ENCODE results near the gene OR51I2.

The OR51I2 gene

GRCh38 chr11:5460983-5461621 lies 12.0 kb downstream of the OR51I2 start:
- no peak overlapping the region for H3K4me2 ChIP-seq
- no peaks in the 10 kb centered on the region for H3K36me3 ChIP-seq (ENCODE audit: insufficient read depth)
- H3K27ac ChIP-seq, result no peak overlapping the region
- TF ChIP-seq CTCF (conservative IDR thresholded peaks at IDR 0.05; ENCODE audit: low read depth, low read length), result no peak
- no peaks in the 10 kb centered on the region for H3K79me2 ChIP-seq (ENCODE audit: insufficient read depth, low read depth)
- no peaks in the 10 kb centered on the region for H3K27me3 ChIP-seq (ENCODE audit: insufficient read depth, low read depth)
- H3K4me1 ChIP-seq (ENCODE audit: low read depth, poor library complexity, severe bottlenecking), result no peaks in the 10 kb centered on the region
- H3K9ac ChIP-seq, result no peak overlapping the region
- H2AFZ ChIP-seq (ENCODE audit: low read depth), result no peak overlapping the region
- no peak overlapping the region for H3K4me3 ChIP-seq (IDR thresholded peaks at IDR 0.05; ENCODE audit: insufficient read depth, low read depth, low read length)
- H4K20me1 ChIP-seq (ENCODE audit: insufficient read depth), result no peaks in the 10 kb centered on the region

GRCh38 chr11:5467527-5467926 lies 18.4 kb downstream of the OR51I2 start:
- no peaks in the 10 kb centered on the region for H3K36me3 ChIP-seq (ENCODE audit: insufficient read depth)
- H3K4me3 ChIP-seq (IDR thresholded peaks at IDR 0.05; ENCODE audit: insufficient read depth, low read depth, low read length), result no peak overlapping the region
- H3K79me2 ChIP-seq (ENCODE audit: insufficient read depth, low read depth), result no peaks in the 10 kb centered on the region

GRCh38 chr11:5473921-5474320 lies 24.8 kb downstream of the OR51I2 start:
- no peak for TF ChIP-seq CTCF (conservative IDR thresholded peaks at IDR 0.05; ENCODE audit: low read depth, low read length)
- no peak overlapping the region for H2AFZ ChIP-seq (ENCODE audit: low read depth)
- H3K4me2 ChIP-seq, result no peak overlapping the region
- no peaks in the 10 kb centered on the region for H4K20me1 ChIP-seq (ENCODE audit: insufficient read depth)
- no peaks in the 10 kb centered on the region for H3K79me2 ChIP-seq (ENCODE audit: insufficient read depth, low read depth)
- H3K27ac ChIP-seq, result no peak overlapping the region
- H3K9ac ChIP-seq, result no peak overlapping the region
- H3K36me3 ChIP-seq (ENCODE audit: insufficient read depth), result no peaks in the 10 kb centered on the region
- no peaks in the 10 kb centered on the region for H3K27me3 ChIP-seq (ENCODE audit: insufficient read depth, low read depth)
- no peak overlapping the region for H3K4me3 ChIP-seq (IDR thresholded peaks at IDR 0.05; ENCODE audit: insufficient read depth, low read depth, low read length)
- H3K4me1 ChIP-seq (ENCODE audit: low read depth, poor library complexity, severe bottlenecking), result no peaks in the 10 kb centered on the region

More at GRCh38 chr11:5467527-5467926, 18.4 kb downstream of the OR51I2 start:
- no peak overlapping the region for H2AFZ ChIP-seq (ENCODE audit: low read depth)
- H3K27me3 ChIP-seq (ENCODE audit: insufficient read depth, low read depth), result no peaks in the 10 kb centered on the region
- no peak overlapping the region for H3K27ac ChIP-seq
- H3K4me2 ChIP-seq, result no peak overlapping the region
- no peak for TF ChIP-seq CTCF (conservative IDR thresholded peaks at IDR 0.05; ENCODE audit: low read depth, low read length)
- no peaks in the 10 kb centered on the region for H4K20me1 ChIP-seq (ENCODE audit: insufficient read depth)
- no peaks in the 10 kb centered on the region for H3K4me1 ChIP-seq (ENCODE audit: low read depth, poor library complexity, severe bottlenecking)
- H3K9ac ChIP-seq, result no peak overlapping the region

GRCh38 chr11:5476186-5476819 lies 27.2 kb downstream of the OR51I2 start:
- no peak overlapping the region for H3K4me3 ChIP-seq (IDR thresholded peaks at IDR 0.05; ENCODE audit: insufficient read depth, low read depth, low read length)
- H3K36me3 ChIP-seq (ENCODE audit: insufficient read depth), result no peaks in the 10 kb centered on the region
- H3K4me1 ChIP-seq (ENCODE audit: low read depth, poor library complexity, severe bottlenecking), result no peaks in the 10 kb centered on the region
- no peak overlapping the region for H3K27ac ChIP-seq
- no peaks in the 10 kb centered on the region for H3K27me3 ChIP-seq (ENCODE audit: insufficient read depth, low read depth)
- H3K9ac ChIP-seq, result no peak overlapping the region
- no peaks in the 10 kb centered on the region for H3K79me2 ChIP-seq (ENCODE audit: insufficient read depth, low read depth)
- TF ChIP-seq CTCF (conservative IDR thresholded peaks at IDR 0.05; ENCODE audit: low read depth, low read length), result peak; percentile 83
- no peak overlapping the region for H2AFZ ChIP-seq (ENCODE audit: low read depth)
- H4K20me1 ChIP-seq (ENCODE audit: insufficient read depth), result no peaks in the 10 kb centered on the region
- no peak overlapping the region for H3K4me2 ChIP-seq
